CD1c-positive myeloid dendritic cell (primary cell): ENCODE data around the gene CTXND1.

Experiments
- DNase-seq: peaks from one replicate; pipeline ENCODE4 v3.0.0-alpha.2; 2016; ENCODE audit errors: extremely low spot score

CTXND1 gene

DNA sequence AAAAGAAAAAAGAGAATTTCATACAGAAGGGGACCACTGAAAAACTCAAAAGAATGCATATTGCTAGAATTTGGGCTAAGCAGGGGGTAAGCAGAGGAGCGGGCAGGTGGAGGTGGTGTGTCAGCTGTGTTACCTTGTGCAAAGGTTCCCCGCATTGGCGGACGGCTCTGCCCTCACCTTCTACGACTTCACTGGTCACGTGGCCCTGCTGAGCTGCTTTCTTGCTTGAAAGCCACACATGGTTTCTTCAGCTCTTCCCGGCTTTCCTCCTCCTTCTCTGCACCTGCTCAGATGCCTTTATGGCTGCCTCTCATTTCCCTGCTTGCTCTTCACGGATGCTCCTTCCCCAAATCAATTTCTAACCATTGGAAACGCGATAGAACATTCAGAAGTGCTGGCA lies 68.7 kb downstream of the CTXND1 start:
- no peak for DNase-seq

DNA sequence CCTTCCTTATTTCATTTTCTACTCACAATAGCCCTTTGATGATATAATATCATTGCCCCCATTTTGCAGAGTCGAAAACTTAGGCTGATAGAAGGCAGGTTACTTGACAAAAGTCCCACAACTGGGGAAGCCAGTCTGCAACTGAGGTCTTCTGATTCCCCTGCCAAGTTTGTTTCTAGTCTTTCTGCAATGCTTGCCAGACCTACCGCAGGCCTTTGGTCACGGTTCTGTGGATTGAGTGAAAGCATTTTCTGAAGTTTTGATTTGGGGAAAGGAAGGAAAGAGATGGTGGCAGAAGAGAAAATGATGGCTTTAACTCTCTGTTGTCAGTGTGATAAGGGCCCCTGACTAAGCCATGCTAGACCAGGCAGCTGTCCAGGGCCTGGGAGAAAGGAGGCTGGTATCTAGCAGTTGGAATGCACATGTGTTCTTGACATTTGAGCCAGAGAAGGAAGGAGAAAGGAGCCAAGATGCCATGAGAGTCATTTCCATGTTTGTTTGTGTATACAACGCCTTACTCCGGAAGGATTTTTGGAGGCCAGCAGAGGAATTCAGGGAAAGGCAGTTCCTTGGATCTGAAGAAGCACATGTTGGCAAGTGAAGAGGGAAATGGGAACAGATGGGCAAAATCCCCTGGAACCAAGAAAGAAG lies 69.3 kb downstream of the CTXND1 start:
- DNase-seq: no peak

DNA sequence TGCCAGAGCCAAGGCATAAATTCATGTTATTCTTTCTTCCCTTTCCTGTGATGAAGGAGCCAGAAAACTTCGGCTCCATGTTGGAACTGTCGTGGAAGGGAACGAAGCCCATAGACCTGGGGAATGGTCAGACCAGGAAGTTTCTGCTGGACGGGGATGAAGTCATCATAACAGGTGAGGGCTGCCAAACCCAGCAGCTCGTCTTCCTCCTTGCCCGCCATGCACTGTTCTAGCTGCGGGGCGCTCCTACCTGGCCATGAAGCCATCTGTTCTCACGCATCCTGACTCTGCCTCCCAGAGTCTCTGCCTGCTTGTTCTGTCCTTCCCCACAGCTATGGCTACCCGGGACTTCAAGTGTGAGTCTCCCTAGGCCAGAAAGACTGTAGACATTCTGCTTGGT lies 71.0 kb downstream of the CTXND1 start:
- DNase-seq: no peak

DNA sequence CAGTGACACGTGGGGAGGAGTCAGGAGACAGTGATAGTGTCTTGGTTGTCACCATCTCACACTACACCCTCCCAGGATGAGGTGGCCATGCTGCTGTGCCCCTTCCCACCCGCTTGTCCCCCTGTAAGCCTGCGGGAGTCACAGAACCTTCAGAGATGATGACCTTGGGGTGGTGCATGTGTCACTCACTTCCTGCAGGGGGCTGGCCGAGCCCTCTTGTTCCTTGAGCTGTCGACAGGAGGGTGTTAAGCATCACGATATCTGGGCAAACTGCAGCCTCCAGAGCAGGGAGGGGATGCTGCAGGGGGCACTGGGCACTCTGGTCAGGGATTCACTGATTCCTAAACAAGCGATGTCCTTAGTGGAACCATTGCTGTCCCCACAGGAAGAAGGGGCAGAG lies 71.5 kb downstream of the CTXND1 start:
- no peak for DNase-seq

DNA sequence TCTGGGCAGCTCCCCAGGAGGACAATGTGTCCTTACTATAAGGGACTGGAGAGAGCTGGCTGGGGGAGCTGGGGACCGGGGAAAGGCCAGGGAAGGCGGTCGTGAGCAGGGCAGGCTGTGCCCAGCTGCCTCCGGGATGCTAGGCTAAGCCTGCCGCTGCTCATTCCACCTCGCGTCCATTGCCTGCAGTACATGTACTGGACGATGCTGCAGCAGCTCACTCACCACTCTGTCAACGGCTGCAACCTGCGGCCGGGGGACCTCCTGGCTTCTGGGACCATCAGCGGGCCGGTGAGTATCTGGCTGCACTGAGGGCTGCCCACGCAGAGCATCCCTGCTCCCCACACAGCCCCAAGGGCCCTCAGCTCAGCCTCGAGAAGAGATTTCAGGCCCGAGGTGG lies 72.1 kb downstream of the CTXND1 start:
- no peak for DNase-seq

DNA sequence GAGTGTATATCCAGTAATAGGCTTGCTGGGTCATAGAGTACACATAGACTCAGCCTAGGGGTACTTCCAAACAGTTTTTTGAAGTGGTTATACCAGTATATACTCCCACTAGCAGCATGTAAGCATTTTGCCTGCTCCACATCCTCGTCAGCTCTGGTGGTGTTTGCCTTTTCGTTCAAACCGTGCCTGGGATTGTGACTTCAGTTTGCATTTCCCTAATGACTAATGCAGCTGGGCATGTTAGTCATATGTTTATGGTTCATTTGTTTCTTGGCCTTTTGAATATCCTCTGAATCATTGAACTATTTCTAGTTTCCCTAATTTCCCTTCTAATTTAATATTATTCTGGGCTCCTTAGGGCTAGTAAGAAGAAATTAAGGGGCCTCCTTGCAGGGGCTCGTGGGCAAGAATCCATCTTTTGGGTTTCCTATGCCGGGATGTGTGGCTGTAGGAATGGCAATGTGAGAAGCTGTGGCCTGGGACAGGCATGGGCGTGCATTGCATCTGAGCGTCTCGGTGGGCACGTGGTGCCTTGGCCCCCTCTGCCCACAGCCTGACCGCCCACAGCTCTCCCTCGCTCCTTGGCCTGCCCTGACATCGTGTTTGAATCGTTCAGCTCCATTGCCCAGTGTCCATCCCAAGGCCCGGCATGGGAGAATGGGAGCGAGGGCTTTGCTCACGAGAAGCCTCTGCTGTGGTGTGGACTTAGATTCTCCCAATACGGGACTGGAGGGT lies 72.8 kb downstream of the CTXND1 start:
- no peak for DNase-seq

DNA sequence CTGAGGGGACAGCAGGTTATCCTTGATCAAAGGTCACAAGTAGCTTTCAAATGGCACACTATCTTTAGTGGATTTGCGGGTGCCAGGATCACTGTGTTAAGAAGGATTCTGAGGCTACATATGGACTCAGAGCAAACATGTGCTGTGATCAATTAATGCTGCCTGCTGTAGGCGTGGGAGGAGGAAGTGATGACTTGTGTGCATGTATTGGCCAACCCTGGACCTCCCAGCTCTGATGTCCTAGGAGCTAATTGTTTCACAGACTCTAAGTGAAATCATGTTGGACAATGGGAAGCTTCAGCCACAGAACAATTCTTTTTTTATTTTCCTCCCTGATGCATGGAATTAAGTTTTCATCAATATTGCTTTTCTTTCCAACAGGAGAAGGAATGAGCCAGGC lies 74.9 kb downstream of the CTXND1 start:
- DNase-seq: peak; percentile 44

DNA sequence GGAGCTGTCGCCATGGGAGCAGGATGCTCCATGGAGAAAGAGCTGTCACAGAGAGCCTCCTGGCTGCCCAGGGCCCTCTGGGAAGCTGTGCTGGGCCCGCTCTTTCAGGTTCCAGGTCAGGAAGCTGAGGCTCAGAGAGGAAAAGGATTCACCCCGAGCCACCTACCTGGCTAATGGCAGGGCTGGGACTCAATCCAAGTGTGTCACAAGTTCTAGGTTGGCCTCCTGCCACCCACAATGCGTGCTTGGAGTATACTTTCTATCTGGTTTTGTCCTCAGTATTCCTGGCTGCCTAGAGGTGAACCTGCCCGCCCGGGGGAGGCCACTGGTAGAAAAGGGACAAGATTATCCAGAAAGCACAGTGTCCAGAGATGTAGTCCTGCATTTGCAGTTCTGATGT lies 75.6 kb downstream of the CTXND1 start:
- no peak for DNase-seq

DNA sequence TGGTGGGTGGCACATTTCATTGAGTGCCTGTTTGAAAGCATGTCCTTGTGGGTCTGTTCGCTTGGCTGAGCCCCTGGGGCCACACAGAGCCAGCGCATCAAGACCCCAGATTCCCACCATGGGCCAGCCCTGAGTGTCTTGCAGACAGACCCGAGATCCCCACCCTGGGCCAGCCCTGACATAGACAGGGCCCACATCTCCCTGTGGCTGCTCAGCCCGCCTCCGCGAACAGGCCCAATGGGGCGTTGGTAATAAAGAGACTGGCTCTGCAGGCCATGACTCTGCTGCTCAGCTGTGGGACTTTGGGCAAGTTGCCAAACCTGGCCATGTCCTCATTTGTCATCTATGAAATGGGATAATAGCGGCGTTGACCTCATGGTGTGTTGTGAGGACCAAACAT lies 76.6 kb downstream of the CTXND1 start:
- DNase-seq: no peak

DNA sequence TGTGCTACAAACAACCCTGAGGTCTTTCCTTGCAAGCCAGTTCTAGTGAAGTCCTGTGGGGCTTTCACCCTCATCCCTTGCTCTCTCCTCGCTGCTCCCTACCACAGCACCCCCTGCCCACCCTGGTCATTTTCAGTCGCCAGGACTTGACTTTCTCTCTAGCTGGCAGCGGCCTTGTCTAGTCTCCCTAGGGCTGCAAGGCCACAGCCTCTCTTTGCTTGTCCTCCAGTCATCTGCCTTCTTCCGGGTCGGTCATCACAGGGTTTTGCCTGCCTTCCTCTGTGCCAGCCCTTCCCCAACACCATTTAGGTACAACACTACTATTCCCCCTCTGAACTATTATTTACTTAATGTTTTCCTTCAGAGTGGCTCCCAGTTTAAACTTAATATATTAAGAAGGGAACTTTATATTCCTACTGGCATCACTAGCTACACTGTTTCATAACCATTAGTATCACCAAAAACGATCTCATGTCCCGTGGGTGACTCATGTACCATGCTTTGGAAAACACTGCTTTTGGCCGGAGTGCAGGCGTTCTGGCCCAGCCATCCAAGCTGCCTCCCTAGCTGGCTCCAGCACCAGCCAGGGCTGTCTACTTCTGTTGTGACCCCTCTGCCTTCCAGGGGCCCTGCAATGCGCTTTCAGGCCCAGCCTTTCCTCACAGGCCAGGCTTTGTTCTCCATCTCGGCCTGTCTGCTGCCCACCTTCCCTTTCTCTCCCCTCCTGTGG lies 77.8 kb downstream of the CTXND1 start:
- DNase-seq: no peak

DNA sequence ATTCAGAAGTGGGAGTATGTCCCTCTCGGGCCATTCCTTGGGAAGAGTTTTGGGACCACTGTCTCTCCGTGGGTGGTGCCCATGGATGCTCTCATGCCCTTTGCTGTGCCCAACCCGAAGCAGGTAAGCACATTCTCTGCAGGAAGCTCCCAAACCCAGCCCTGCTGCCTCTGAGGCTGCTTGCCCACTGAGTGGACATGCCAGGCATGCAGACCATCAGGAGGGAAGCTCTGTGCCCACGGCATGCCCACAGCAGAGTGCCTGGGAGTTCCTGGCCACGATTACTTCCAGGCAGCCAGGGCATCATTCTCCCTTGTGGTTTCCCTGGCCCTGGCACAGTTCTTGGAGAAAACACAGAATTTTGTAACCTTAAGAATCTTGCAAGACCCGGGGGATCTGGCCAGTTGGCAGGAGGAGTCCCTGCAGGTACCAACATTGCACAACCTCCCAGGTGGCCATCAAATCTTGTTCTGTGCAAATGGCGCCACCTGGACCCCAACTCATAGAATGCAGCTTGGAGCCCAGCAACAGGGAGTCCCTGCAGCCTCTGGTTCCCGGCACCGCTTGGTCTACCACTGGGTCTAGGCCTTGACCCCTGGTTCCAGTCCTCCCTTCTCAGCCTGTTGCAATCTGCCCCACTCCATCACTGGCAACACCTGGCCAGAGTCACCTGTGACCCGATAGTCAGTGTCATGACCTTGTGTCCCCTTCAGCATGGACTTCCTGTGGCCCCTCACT lies 78.8 kb downstream of the CTXND1 start:
- peak; percentile 60 for DNase-seq

DNA sequence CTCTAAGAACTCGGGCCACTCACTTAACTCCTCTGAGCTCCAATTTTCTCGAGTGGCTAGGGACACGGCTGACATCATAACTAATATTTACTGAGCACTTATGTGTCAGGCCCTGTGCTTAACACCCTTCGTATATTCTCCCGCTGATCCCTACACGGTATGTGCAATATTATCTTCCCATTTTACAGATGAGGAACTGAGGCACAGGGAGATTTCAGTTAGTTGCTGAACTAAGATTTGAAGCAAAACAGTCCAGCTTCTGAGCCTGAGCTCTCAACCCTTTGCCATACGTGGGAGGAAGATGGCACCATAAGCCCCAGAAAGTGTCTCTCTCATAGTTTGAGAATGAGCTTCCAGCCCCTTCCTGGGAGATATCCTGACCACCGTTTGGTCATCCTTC lies 79.6 kb downstream of the CTXND1 start:
- no peak for DNase-seq

DNA sequence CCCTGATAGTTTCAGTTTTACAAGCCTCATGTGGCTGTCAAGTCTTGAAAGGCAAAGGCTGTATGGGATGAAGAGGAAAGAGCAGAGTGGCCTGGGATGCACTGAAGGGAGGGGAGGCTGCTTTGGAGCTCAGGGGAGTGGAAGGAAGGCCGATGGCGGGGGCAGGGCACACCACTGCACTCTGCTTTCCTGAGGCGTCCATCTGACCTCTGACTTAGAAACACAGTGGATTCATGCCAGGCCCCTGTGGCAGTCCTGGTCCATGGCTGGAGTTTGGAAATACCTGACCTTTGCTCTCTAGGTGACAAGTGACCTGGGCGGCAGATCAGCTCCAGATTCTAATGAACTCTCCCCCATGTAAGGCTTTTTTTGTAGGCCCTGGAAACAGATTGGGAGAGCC lies 80.2 kb downstream of the CTXND1 start:
- DNase-seq: no peak

DNA sequence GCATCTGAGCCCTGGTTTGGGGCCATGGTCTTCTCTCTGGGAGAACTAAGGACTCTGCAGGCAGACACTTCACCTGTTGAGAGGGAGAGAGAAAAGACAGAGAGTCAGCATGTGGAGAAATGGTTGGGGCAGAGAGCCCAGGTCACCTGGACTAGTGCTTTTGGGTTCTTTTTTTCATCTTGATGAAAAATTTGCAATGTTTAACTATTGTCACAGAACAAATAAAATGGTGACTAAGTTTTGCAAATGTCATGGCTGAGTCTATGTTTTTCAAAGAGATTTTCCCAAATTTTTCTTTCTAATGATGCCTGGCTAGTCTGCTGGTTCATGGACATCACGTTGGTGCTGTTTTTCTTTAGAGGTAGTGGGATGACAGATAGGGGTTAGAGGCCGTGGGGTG lies 81.4 kb downstream of the CTXND1 start:
- DNase-seq: no peak

DNA sequence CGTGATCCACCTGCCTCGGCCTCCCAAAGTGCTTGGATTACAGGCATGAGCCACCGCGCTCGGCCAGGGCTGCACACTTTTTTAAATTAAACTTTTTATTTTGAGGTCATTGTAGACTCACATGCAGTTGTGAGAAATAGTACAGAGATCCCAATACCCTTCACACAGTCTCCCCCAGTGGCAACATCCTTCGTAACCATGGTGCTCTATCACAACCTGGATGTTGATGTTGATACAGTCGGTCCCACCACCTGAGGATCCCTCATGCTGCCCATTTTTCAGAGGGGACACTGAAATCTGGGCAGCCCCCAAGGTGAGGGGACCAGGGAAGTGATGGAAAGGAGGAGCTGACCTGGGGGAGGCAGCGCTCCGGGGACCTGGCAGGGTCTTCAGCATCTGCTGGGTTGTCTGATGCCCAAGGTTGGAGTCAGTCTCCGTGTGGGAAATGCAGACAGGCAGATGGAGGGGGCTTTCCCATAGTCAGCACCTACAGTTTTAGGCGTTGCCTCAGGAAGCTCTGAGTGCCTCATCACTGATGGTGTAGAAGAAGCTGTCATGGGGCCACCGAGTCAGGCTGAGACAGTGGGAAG lies 82.2 kb downstream of the CTXND1 start:
- DNase-seq: no peak

DNA sequence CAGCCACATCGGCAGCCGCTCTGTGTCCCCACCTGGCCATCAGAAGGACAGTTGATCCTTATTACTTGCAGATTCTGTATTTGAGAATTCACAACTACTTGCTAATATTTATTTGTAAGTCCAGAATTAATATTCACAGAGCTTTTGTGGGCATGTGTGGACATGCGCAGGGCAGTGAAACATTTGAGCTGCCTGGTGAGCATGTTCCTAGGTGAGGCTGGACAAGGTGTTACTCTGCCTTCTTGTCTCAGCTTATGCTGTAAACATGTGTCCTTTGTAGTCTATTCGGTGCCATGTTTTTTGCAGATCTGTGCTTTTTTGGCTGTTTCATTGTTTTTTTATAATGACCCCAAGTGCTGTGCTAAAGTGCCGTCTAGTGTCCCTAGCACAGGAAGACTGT lies 83.6 kb downstream of the CTXND1 start:
- DNase-seq: no peak

DNA sequence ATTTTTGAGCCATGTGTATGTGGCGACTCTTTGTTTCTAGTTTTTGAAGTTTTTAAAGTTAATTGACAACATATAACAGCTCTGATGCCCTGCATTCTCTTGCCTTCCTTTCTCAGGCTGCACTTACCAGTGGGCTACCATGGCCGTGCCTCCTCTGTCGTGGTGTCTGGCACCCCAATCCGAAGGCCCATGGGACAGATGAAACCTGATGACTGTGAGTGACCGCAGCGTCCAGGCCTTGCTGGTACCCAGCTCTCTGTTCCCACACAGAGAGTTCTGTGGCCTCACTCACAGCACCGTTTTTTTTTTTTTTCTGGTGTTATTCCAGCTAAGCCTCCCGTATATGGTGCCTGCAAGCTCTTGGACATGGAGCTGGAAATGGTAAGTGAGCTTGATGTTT lies 84.1 kb downstream of the CTXND1 start:
- no peak for DNase-seq

DNA sequence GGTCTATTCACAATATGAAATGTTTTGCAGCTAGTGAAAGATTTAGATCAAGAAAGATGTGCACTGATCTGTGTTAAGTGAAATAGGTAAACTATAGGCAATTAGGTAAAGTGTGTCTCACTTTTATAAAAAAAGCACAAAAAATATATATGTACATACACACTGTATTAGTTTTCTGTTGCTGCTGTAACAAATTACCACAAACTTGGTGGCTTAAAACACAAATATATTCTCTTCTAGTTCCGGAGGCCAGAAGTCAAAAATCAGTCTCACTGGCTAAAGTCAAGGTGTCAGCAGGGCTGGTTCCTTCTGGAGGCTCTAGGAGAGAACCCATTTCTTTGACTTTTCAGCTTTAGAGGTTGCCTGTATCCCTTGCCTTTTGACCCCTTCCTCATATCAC lies 88.1 kb downstream of the CTXND1 start:
- no peak for DNase-seq

DNA sequence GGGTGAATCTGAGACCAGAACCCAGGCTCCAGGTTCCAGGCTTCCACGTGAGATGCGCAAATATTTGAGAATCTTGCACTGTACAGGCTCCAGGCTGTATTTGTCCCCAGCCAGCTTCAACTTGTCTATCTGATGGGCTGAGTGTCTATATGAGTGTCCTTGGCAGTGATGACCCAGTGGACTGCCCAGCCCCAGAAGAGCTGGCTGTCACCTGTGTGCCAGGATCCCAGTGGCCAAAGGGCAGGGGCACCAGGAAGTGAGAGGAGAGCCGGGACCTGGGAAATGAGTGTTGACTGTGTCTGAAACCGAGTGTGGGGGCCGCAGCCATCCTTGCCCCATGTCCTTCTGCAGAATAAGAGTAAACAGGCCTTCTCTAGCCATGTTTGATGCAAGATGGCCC lies 88.8 kb downstream of the CTXND1 start:
- DNase-seq: no peak

DNA sequence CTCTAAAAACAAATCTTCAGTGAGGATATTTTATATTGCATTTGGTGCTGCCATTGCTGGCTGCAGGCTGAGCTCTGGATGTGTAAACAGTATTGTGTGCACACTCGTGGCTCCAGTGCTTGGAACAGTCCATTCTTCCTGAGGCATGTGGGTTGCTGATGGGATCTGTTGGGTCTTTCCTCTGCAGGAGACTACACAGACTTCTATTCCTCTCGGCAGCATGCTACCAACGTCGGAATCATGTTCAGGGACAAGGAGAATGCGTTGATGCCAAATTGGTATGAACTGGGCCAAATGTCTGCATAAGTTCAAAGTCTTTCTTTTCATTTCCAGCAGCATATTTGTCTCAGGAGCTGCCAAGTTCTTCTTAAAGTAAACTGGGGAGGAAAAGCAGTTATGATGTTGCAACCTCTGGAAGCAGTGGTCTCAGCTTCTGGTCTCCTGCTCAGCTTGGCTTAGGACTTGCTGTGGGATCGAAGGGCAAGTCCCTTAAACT lies 89.9 kb downstream of the CTXND1 start:
- no peak for DNase-seq

DNA sequence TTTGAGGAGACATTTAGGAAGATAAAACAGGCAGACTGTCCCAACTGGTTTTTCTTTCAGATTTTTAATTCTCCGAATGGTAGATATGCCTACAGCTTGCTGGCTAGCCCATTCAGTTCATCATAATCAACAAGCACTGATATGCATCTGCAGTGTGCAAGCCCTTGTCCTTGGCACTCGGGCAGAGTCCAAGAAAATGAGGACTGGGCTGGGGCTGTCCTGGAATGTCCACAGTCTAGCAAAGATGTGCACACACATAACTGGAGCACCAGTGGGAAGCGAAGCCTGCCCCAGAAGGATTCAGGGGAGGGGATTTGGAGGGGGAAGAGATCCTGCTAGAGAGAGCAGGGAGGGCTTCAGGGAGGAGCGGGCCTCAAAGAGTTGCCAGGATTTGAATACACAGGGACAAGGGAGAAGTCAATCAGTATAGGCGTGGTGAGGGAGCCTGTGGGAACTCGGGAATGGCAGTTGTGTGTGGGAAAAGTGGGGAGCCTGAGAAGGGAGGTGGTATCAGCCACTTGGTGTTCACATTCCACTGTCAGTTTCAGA lies 90.5 kb downstream of the CTXND1 start:
- no peak for DNase-seq
